Upper lobe of left lung (tissue), 6 donors: ENCODE measurements around the gene ZNF831. TPM values are rescaled to one million over a fixed set of nuclear protein-coding genes. Genes with fewer than 3 reads are reported as not detected.

ENCODE experiments used
- ATAC-seq, 2 donors: fragments of 200-7000 bp; cut with Tn5 transposase; one replicate each; pipeline ENCODE4 v1.9.1; 2022; ENCODE audit warnings: mild to moderate bottlenecking in 2 of 2, moderate library complexity in 2 of 2; ENCODE audit not compliant: low FRiP score in 2 of 2
- DNase-seq, 2 donors: peaks; one replicate each; pipeline ENCODE4 v3.0.0-alpha.2; 2019 to 2020
- H3K27ac ChIP-seq, 4 donors: fragments of 200-600 bp; sonication (generic); one replicate each; pipeline ENCODE4 v1.5.1; 2016 to 2019
- H3K27me3 ChIP-seq, 4 donors: fragments of 200-600 bp; sonication (generic); one replicate each; pipeline ENCODE4 v1.5.1; 2017 to 2019
- H3K36me3 ChIP-seq, 4 donors: fragments of 200-600 bp; sonication (generic); one replicate each; pipeline ENCODE4 v1.5.1; 2016 to 2019
- H3K4me1 ChIP-seq, 4 donors: fragments of 200-600 bp; sonication (generic); one replicate each; pipeline ENCODE4 v1.5.1; 2018 to 2019
- H3K4me3 ChIP-seq, 4 donors: fragments of 200-600 bp; sonication (generic); one replicate each; pipeline ENCODE4 v1.5.1; 2017 to 2019; ENCODE audit warnings: mild to moderate bottlenecking in 2 of 4, moderate library complexity in 1 of 4
- H3K9me3 ChIP-seq, 4 donors: fragments of 200-600 bp; sonication (generic); one replicate each; pipeline ENCODE4 v1.5.1; 2018 to 2019
- EP300 ChIP-seq, 4 donors: sonication (generic); formaldehyde crosslinking; IDR thresholded peaks; one replicate each; pipeline ENCODE4 v1.5.1; 2017; ENCODE audit warnings: antibody characterized with exemption in 4 of 4, control low read depth in 2 of 4
- POLR2A ChIP-seq, 4 donors: fragments of 450-650 bp; IDR thresholded peaks; one replicate each; pipeline ENCODE4 v1.5.1; 2016 to 2017; ENCODE audit warnings: antibody characterized with exemption in 4 of 4, mild to moderate bottlenecking in 2 of 4
- POLR2AphosphoS5 ChIP-seq, 2 donors: sonication (generic); formaldehyde crosslinking; IDR thresholded peaks; one replicate each; pipeline ENCODE4 v1.5.1; 2017; ENCODE audit warnings: antibody characterized with exemption in 2 of 2
- WGBS, 2 donors: methylation state at CpG; one replicate each; pipeline ENCODE4 v1.1.5; 2017 to 2018; 5-methylcytosine and 5-hydroxymethylcytosine counted together
- total RNA-seq, 6 donors: library from RNA; depleted of rRNA in 4 of 6; stranded (reverse); fragments of >200 nt in 4 of 6; gene quantifications; one replicate each; pipeline versions ENCODE4 v1.1.0 to v1.2.1, GENCODE V29; 2016 to 2021
- TF ChIP-seq, protein P1 (sequence below), 6 experiments: fragments of 450-650 bp in 4 of 6; fragments of 200-600 bp in 2 of 6; sonication (generic) in 2 of 6; IDR thresholded peaks; one replicate each; pipeline ENCODE4 v1.5.1; 2016 to 2019; ENCODE audit warnings: antibody characterized with exemption in 6 of 6
- donor health status: DM: no; HTN: no; CAD: no; lungs with moderate emphysema.
- donor health status: DM: no; HTN: yes; CAD: no; lungs with severe emphysema.

ZNF831 gene
- total RNA-seq, 6 donors from 2014 or later, result 0.98 to 6.2 (median 2.8) TPM

DNA sequence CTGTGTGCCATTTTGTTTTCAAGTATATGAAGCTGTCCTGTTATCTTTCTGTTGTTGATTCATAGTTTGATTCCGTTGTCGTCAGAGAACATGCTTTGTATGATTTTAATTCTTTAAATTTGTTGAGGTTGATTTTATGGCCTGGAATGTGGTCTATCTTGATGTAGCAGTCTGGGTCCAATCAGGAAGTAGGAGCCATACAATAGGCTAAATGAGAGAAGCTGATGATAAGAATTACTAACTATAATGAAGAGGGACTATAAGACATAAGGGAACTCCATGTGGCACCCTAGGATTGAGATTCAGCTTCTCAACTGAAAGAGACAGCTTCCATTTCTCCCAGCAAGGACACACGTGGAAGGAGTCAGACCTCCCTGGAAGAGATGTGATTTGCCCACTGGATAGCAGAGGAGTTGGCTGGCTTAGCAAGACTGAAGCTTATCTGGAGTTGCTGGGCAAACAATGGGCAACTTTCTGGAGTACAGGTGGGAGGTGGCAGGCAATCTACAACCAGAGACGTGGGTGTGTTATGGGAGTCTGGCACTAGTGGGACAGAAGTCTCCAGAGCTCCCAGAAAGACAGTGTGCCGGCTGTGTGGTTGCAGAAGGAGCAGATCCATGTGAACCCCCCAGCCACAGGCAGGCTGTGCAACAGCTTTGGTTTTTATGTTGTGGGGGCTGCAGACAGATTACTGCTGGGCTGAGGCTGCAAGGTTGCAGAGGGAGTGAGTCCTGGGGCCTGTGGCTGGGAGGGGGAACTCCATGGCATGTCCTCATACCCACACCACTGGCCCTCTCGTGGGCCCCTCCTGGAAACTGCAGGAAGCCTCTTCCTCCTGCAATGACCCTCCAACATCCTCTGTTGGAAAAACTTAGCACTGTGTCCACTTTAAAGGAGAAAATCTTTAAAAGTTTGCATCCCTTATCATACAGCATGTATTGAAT, 7.1 kb downstream of the ZNF831 start:
- Histone ChIP-seq H3K4me3 (no peak overlapping the region), H3K36me3 (no peaks in the 10 kb centered on the region), H3K4me1 (no peaks in the 10 kb centered on the region), H3K27ac (no peak overlapping the region), H3K9me3 (no peaks in the 10 kb centered on the region), H3K27me3 (no peaks in the 10 kb centered on the region)
- DNase-seq, result no peak
- 63 to 68% methylated on average over 6 of the region's 6 CpGs for WGBS, 2 donors
- ATAC-seq, result no peak
- no peak for TF ChIP-seq POLR2AphosphoS5 (IDR thresholded peaks at IDR 0.05)
- TF ChIP-seq, protein P1, sequence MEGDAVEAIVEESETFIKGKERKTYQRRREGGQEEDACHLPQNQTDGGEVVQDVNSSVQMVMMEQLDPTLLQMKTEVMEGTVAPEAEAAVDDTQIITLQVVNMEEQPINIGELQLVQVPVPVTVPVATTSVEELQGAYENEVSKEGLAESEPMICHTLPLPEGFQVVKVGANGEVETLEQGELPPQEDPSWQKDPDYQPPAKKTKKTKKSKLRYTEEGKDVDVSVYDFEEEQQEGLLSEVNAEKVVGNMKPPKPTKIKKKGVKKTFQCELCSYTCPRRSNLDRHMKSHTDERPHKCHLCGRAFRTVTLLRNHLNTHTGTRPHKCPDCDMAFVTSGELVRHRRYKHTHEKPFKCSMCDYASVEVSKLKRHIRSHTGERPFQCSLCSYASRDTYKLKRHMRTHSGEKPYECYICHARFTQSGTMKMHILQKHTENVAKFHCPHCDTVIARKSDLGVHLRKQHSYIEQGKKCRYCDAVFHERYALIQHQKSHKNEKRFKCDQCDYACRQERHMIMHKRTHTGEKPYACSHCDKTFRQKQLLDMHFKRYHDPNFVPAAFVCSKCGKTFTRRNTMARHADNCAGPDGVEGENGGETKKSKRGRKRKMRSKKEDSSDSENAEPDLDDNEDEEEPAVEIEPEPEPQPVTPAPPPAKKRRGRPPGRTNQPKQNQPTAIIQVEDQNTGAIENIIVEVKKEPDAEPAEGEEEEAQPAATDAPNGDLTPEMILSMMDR (IDR thresholded peaks at IDR 0.05), result no peak

DNA sequence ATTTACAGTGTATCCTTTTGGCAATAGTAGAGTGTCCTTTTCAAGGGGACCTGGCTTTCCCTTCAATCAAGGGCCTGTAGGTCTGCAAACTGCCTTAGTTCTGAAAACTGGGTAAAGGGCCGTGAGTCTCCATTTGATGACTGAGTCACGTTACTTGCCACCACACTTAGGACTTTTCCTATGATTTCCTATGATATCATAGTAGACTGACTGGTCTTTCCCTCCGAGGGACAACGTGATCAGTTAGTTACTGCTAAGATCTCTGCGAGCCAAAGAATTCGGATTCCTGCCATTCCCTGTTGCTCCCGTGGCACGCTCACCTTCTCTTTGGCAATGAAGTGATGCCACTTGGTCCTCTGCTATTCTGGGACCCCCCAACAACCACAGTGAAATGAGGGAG, 8.4 kb downstream of the ZNF831 start:
- no peaks in the 10 kb centered on the region for H3K9me3 ChIP-seq
- H3K4me1 ChIP-seq, result no peaks in the 10 kb centered on the region
- WGBS, 2 donors, result 94 to 99% methylated on average over 8 of the region's 8 CpGs
- TF ChIP-seq POLR2A (IDR thresholded peaks at IDR 0.05), result no peak
- TF ChIP-seq, protein P1 (IDR thresholded peaks at IDR 0.05), result no peak
- no peaks in the 10 kb centered on the region for H3K27me3 ChIP-seq
- H3K36me3 ChIP-seq, result no peaks in the 10 kb centered on the region
- no peak overlapping the region for H3K27ac ChIP-seq
- DNase-seq, result no peak
- no peak for ATAC-seq
- H3K4me3 ChIP-seq, result no peak overlapping the region

DNA sequence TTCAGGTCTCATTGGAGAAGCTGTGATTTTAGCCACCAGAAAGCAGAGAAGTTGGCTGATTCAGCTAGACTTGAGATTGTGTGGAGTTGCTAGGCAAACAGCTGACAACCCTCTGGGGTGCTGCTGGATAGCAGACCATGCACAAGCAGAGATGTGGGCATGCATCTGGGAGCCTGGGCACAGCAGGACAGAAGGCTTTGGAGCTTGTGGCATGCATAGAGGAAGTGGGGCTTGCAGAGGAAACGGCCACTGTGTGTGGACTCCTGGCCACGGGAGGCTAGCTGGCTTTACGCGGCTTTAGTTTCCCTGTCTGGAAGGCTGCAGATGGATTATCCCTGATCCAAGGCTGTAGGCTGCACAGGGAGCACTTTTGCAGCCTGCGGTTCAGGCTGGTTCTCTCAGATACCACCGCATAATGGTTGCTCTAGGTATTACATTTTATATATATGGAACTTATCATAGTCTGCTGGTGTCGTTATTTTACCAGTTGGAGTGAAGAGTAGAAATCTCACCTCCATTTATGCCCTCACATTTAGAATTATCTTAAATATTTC, 10.4 kb downstream of the ZNF831 start:
- no peak for DNase-seq
- 80 to 83% methylated on average over 7 of the region's 7 CpGs for WGBS, 2 donors
- Histone ChIP-seq H3K4me1 (no peaks in the 10 kb centered on the region), H3K4me3 (no peak overlapping the region), H3K27me3 (no peaks in the 10 kb centered on the region), H3K27ac (no peak overlapping the region), H3K36me3 (no peaks in the 10 kb centered on the region), H3K9me3 (no peaks in the 10 kb centered on the region)
- TF ChIP-seq POLR2AphosphoS5 (IDR thresholded peaks at IDR 0.05), result no peak
- TF ChIP-seq, protein P1 (IDR thresholded peaks at IDR 0.05), result no peak
- no peak for TF ChIP-seq EP300 (IDR thresholded peaks at IDR 0.05)
- TF ChIP-seq POLR2A (IDR thresholded peaks at IDR 0.05), result no peak
- no peak for ATAC-seq

DNA sequence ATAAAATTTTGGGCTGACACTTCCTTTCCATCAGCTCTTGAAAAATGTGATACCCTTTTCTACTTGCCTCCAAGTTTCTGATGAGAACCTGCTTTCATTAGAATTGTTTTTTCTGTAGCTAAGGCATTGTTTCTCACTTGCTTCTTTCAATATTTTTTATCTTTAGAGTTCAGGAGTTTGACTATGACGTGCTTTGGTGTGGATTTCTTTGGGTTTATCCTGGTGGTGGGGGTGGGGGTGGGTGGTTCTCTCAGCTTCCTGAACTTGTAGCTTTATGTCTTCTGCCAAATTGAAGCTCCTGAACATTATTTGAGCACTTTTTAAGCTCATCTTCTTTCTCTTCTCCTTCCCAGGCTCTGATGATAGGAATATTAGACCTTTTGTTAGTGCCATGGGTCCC, 11.4 kb downstream of the ZNF831 start:
- Histone ChIP-seq H3K9me3 (no peaks in the 10 kb centered on the region), H3K27ac (no peak overlapping the region), H3K4me1 (no peaks in the 10 kb centered on the region), H3K36me3 (no peaks in the 10 kb centered on the region), H3K4me3 (no peak overlapping the region), H3K27me3 (no peaks in the 10 kb centered on the region)
- no peak for DNase-seq
- ATAC-seq, result no peak
- WGBS, 2 donors, result 37 to 47% methylated on average over 1 of the region's 1 CpG
- TF ChIP-seq EP300 (IDR thresholded peaks at IDR 0.05), result no peak
- TF ChIP-seq, protein P1 (IDR thresholded peaks at IDR 0.05), result no peak
- no peak for TF ChIP-seq POLR2AphosphoS5 (IDR thresholded peaks at IDR 0.05)
- TF ChIP-seq POLR2A (IDR thresholded peaks at IDR 0.05), result no peak
